Melanocyte of skin (primary cell): Measurements from ENCODE around the gene NPTX1. TPM values are rescaled to one million over a fixed set of nuclear protein-coding genes. Genes with fewer than 3 reads are reported as not detected.

ENCODE experiments used
- small RNA-seq, 2 donors: library from RNA; depleted of rRNA; stranded (forward); fragments of <200 nt; gene quantifications; one replicate each; pipeline ENCODE3, GENCODE V24; 2012
- total RNA-seq, 2 donors: library from RNA; depleted of rRNA; stranded (reverse); fragments of >200 nt; gene quantifications; 2 replicates each; pipeline ENCODE4 v1.2.3, GENCODE V29; 2012

NPTX1 gene
- 1 to 10 TPM in 1 of 2 donors, under 1 TPM in 1; 0.69 to 3.0 TPM for total RNA-seq

GRCh38 chr17:80475910-80476876 is at the start of gene NPTX1:
Gene NPTX1 (minus strand): TSS chr17:80476607. CDS start chr17:80476446, 161 bp downstream.

Small RNAs within 50 kb of the gene (small RNA-seq; reads per million reads assigned to genes)
- gene AC120024.2 (0 reads per million in 2 donors), gene AC120024.3 (0 reads per million in 2 donors), gene MIR4730 (0 to 0.12 reads per million in 2 donors)

Other genes with a start within 250 kb of the NPTX1 start
- 100 to 1,000 TPM; 430 to 498 TPM for gene RNF213, start 215.8 kb downstream of the NPTX1 start, total RNA-seq
- 10 to 100 TPM; 15.7 to 19.3 TPM for gene ENDOV, start 61.4 kb downstream of the NPTX1 start, total RNA-seq
- gene RPTOR, start 68.2 kb upstream of the NPTX1 start, total RNA-seq: 10 to 100 TPM; 48.6 to 51.6 TPM